GM21390 (cell line): ENCODE measurements around the gene VN1R5.

Experiments used
- ATAC-seq: cut with Tn5 transposase; IDR thresholded peaks from one replicate; pipeline ENCODE4 v1.9.1; 2021; ENCODE audit not compliant: unreplicated experiment

The VN1R5 gene

GRCh38 chr1:247299723-247300381 lies 44.0 kb downstream of the VN1R5 start:
- ATAC-seq: no peak

DNA sequence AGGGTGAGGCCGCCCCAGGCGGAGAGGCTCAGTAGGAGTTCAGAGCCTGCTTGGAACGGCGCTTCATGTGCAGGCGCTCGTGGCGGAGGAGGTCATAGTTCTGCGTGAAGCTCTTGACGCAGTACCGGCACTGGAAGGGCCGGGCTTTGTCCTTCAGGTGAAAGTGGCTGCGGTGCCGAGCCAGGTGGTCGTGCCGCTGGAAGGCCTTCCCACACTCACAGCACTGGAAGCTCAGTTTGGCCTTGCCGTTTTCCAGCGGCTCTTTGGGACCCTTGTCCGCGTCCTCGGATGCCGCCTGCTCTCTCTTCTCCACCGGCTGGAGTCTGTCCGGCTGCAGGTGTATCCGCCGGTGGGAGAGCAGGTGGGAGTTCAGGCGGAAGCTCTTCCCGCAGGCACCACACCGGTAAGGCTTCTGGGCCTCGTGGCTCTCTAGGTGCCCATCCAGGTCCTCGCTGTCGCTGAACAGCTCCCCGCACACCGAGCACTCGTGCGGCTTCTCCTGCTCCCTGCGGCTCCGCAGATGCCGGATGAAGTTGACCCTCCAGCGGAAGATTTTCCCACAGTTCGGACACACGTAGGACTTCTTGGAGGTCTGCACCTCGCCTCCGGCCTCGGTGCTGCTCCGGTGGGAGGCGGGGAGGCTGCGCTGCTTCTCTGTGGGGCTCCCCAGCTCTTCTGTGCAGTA lies 44.8 kb downstream of the VN1R5 start:
- ATAC-seq: no peak

GRCh38 chr1:247301176-247301540 lies 45.3 kb downstream of the VN1R5 start:
- no peak for ATAC-seq

GRCh38 chr1:247303216-247303615 lies 47.3 kb downstream of the VN1R5 start:
- no peak for ATAC-seq

DNA sequence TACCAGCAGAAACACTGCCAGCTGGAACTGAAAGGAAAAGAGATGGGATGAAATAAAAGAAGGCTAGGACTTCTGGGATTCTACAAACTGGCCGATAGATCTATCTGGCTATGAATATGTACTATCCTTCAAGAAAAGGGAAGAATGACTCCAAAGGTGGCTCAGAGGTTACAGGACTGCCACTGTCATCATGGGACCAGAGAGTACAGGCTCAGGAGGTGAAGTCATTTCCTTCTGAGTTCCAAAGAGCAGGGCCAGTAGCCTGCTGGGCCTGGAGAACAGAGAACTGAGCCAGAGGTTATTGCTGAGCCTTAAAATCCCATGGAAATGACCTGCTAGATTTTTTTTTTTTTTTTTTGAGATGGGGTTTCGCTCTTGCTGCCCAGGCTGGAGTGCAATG lies 48.2 kb downstream of the VN1R5 start:
- ATAC-seq: no peak
